ENCODE measurements around the gene YKT6.
"Not testable (repeated sequence)": the region's sequence is repeated elsewhere in the genome, so short reads cannot be mapped to it uniquely, and the experiment has no call there.

The YKT6 gene

DNA sequence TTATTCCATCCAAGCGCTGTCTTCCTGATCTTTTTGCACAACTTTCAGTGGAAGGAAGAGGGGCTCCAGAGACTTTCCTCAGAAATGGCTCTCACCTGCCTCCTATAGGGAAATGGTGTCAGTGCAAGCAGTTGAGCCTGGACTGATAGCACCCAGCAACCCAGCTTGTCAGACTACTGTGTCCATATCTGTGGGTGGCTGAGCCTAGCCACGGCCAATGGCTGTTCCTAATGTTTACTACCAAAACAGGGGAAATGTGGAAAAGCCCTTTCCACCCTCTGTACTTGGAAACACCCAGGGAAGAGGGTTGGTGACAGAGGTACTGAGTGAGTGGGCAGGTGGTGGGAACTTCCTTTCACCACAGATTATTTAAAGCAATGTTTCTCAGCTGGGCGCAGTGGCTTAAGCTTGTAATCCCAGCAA lies 4.3 kb upstream of the YKT6 start:
- no peak overlapping the region for H3K4me3 Mint-ChIP-seq
- ATAC-seq, result no peak
- no peak overlapping the region for H3K27ac Mint-ChIP-seq
- no peaks in the 10 kb centered on the region for H3K36me3 Mint-ChIP-seq
- peaks cover 18% of the 10 kb centered on the region for H3K27me3 Mint-ChIP-seq
- H3K9me3 Mint-ChIP-seq, result no peaks in the 10 kb centered on the region
- peaks cover 8% of the 10 kb centered on the region for H3K4me1 Mint-ChIP-seq

DNA sequence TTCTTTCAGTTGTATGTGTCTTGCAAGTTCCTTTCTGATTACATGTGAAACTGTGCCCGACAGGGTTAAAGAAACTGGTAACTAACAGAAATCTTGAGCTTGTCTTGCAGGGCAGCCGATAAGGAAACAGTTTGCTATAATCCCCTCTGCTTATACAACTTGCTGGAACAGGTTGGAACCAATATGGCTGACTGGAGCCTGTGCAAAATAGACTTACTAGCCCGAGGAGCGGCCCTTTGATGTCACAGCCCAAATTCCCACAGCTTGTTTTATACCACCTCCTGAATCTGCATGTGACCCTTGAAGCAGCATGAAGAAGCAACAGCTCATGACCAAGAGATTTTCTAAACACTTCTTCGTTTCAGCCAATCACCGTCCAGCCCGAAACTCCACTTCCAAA lies 3.3 kb upstream of the YKT6 start:
- peaks cover 13% of the 10 kb centered on the region for H3K27me3 Mint-ChIP-seq
- H3K27ac Mint-ChIP-seq, result no peak overlapping the region
- no peak overlapping the region for H3K4me3 Mint-ChIP-seq
- no peak for ATAC-seq
- peaks cover 18% of the 10 kb centered on the region for H3K4me1 Mint-ChIP-seq
- H3K36me3 Mint-ChIP-seq, result no peaks in the 10 kb centered on the region
- no peaks in the 10 kb centered on the region for H3K9me3 Mint-ChIP-seq

GRCh38 chr7:44200163-44200562 lies 615 bp upstream of the YKT6 start:
- H3K9me3 Mint-ChIP-seq, H3K27ac Mint-ChIP-seq, H3K27me3 Mint-ChIP-seq, ATAC-seq: not testable (repeated sequence)
- peaks cover 34% of the 10 kb centered on the region for H3K4me1 Mint-ChIP-seq
- H3K36me3 Mint-ChIP-seq, result peaks cover 16% of the 10 kb centered on the region
- H3K4me3 Mint-ChIP-seq, result peak overlapping the region; percentile 36

GRCh38 chr7:44201813-44202212 lies 1.0 kb downstream of the YKT6 start:
- Mint-ChIP-seq H3K36me3 (peaks cover 27% of the 10 kb centered on the region), H3K27ac (peak overlapping the region; percentile 78), H3K27me3 (no peaks in the 10 kb centered on the region), H3K9me3 (no peaks in the 10 kb centered on the region), H3K4me3 (peak overlapping the region; percentile 94), H3K4me1 (peaks cover 28% of the 10 kb centered on the region)
- no peak for ATAC-seq

GRCh38 chr7:44206008-44206407 lies 5.2 kb downstream of the YKT6 start:
- Mint-ChIP-seq H3K4me3 (no peak overlapping the region), H3K4me1 (peaks cover 28% of the 10 kb centered on the region), H3K27me3 (no peaks in the 10 kb centered on the region), H3K9me3 (no peaks in the 10 kb centered on the region), H3K36me3 (peaks cover 58% of the 10 kb centered on the region), H3K27ac (no peak overlapping the region)
- ATAC-seq, result no peak

DNA sequence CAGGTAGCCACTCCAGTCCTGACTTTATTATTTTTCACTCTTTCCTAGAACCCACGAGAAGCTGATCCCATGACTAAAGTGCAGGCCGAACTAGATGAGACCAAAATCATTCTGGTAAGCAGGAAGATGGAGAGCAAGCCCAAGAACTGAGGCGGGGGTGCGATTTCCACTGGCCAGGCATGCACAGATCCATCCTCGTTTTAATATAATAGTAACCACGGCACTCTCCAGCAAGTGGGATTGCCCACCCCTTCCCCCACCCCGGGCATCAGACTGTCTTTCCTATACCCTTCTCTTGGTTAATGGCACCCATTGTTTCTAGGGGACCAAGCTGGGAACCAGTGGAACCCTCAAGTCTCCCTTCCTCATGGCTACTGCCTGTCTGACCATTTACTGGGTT lies 7.3 kb downstream of the YKT6 start:
- Mint-ChIP-seq H3K27ac (no peak overlapping the region), H3K27me3 (no peaks in the 10 kb centered on the region), H3K4me1 (peaks cover 13% of the 10 kb centered on the region), H3K36me3 (peaks cover 73% of the 10 kb centered on the region), H3K4me3 (no peak overlapping the region), H3K9me3 (no peaks in the 10 kb centered on the region)
- no peak for ATAC-seq

DNA sequence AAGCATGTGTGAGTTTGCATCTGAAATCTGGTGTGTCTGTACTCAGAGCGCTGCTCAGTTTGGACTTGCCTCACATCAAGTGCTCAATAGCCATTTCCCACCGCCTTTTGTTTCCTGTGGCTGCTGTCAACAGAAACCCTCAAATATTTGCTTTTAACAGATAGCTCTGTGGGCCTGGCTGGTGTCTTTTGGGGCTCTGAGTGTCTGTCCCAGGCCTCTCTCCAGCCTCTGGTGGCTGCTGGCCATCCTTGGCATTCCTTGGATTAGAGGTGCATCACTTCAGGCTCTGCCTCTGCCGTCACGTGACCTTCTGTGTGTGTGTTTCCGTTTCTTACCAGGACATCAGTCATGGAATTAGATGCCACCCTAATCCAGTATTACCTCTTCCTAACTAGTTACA lies 9.3 kb downstream of the YKT6 start:
- H3K9me3 Mint-ChIP-seq, result no peaks in the 10 kb centered on the region
- ATAC-seq, result no peak
- peaks cover 14% of the 10 kb centered on the region for H3K4me1 Mint-ChIP-seq
- H3K4me3 Mint-ChIP-seq, result no peak overlapping the region
- H3K36me3 Mint-ChIP-seq, result peaks cover 58% of the 10 kb centered on the region
- no peaks in the 10 kb centered on the region for H3K27me3 Mint-ChIP-seq
- no peak overlapping the region for H3K27ac Mint-ChIP-seq

DNA sequence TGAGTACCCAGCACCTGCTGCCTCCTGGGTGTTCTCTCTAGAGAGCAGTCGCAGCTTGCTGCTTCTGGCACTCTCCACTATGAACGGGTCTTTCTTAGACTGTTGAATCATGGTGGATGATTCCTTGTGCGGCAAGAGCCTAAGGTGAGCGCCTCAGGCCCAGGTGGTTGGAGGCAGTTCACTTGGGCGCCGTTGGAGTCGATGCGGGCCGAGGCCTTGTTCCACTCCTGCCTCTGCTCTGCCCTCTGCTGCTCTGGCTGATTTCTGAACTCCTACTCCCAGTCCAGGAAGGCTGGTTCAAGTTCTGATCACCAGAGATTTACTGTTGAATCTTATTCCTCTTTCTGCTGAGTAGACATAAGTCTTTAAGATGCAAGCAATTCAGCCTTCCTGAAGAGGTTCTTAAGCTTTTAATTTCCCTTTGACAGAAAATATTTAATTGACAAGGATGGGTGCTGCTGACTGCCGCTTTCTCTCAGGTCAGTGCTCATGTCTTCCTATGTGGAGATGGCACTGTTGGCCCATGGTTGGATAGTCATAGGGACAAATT lies 10.4 kb downstream of the YKT6 start:
- Mint-ChIP-seq H3K36me3 (peaks cover 52% of the 10 kb centered on the region), H3K27ac (no peak overlapping the region), H3K27me3 (no peaks in the 10 kb centered on the region)

GRCh38 chr7:44212018-44212417 lies 11.2 kb downstream of the YKT6 start:
- H3K27ac Mint-ChIP-seq, result no peak overlapping the region
- H3K36me3 Mint-ChIP-seq, result peaks cover 45% of the 10 kb centered on the region
- no peak overlapping the region for H3K4me3 Mint-ChIP-seq
- ATAC-seq, result no peak
- no peaks in the 10 kb centered on the region for H3K9me3 Mint-ChIP-seq
- H3K4me1 Mint-ChIP-seq, result peaks cover 14% of the 10 kb centered on the region
- H3K27me3 Mint-ChIP-seq, result no peaks in the 10 kb centered on the region

More for the DNA sequence above, 10.4 kb downstream of the YKT6 start:
- ATAC-seq, result no peak
- H3K4me3 Mint-ChIP-seq, result no peak overlapping the region
- no peaks in the 10 kb centered on the region for H3K9me3 Mint-ChIP-seq
- H3K4me1 Mint-ChIP-seq, result peaks cover 14% of the 10 kb centered on the region

DNA sequence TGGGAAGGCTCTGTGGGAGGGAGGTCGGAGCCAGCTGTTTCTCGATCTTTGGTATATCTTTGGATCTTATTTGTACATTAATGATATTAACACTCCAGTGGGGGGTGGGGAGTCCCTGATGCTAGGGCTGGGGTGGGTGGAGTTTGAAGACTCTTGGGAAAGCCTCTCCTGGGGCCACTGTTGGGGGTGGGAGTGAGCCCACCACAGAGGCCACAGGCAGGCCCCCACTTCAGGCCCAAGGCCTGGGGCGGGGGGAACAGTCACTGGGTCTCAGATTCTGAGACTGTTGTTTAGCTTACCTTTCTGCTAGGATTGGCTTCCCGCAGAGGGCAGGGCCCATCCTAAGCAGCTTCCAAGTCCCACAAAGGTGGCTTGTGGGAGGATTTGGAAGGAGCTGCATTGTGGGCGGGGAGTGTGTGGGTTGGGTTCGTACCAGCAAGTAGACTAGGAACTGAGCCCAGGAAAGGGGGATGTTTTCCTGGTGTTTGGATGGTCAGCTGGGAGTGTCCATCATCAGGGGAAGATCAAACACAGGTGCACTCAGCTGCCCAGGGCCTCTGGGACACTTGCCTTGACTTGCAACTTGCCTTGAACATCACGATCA lies 11.9 kb downstream of the YKT6 start:
- Mint-ChIP-seq H3K9me3 (no peaks in the 10 kb centered on the region), H3K4me1 (peaks cover 14% of the 10 kb centered on the region), H3K4me3 (no peak overlapping the region), H3K27ac (no peak overlapping the region), H3K36me3 (peaks cover 44% of the 10 kb centered on the region), H3K27me3 (no peaks in the 10 kb centered on the region)
- no peak for ATAC-seq

DNA sequence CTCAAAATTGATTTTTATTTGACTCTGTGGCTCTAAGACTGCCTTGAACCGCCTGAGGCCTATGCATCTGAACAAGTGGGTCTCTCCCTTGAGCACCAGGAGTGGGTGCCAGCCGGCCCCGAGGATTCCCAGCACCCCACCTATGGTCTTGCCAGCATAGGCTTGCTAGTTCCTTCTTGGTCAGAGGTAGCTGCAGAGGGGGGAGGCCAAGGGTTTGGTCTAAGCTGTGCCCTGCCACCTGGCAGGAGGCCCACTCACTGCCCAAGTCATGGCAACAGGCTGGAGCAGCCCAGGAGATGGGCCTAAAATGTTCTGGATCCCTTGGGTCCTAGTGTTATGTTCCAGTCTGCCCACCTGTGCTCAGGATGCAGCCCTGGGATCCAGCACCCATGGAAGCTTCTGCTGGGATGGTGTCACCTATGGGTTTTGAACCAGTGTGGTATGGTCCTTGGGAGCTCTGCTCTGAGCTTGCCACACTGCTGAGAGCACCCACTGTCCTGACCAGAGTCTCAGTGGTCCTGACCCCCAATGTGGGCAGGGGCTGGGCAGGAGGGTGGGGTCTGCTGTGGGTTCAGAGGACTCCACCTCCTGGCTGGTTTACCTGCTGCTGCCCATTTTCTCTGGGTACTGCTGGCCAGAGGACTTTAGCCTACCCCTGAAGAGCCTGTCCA lies 12.6 kb downstream of the YKT6 start:
- Mint-ChIP-seq H3K27me3 (no peaks in the 10 kb centered on the region), H3K4me1 (peaks cover 14% of the 10 kb centered on the region), H3K4me3 (no peak overlapping the region), H3K9me3 (no peaks in the 10 kb centered on the region), H3K36me3 (peaks cover 38% of the 10 kb centered on the region), H3K27ac (peak overlapping the region; percentile 81)
- ATAC-seq, result peak; percentile 35

DNA sequence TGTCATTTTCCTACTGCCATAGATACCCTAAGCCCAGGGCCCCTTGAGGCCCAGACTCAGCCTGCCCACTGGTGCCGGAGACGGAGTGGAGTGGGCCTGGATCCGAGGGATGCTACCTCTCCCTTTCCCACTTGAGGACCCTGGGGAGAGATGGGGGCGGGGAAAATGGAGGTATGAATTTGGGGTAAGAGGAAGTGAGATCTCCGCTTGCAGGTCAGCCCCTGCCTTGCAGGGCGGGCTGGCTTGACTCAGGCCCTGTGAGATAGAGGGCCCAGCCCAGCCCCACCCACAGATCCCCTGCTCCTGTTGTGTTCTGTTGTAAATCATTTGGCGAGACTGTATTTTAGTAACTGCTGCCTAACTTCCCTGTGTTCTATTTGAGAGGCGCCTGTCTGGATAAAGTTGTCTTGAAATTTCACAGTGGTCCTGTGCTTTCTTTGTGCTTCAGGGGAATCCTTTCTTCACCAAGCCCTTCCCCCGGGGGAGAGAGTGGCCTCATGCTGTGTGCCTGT lies 13.2 kb downstream of the YKT6 start:
- Mint-ChIP-seq H3K27ac (peak overlapping the region; percentile 81), H3K4me3 (no peak overlapping the region), H3K36me3 (peaks cover 32% of the 10 kb centered on the region), H3K27me3 (no peaks in the 10 kb centered on the region), H3K4me1 (peaks cover 14% of the 10 kb centered on the region), H3K9me3 (no peaks in the 10 kb centered on the region)
- peak; percentile 72 for ATAC-seq

GRCh38 chr7:44215531-44215930 lies 14.8 kb downstream of the YKT6 start:
- Mint-ChIP-seq H3K27ac (no peak overlapping the region), H3K4me3 (no peak overlapping the region), H3K9me3 (no peaks in the 10 kb centered on the region), H3K4me1 (peaks cover 14% of the 10 kb centered on the region), H3K27me3 (no peaks in the 10 kb centered on the region), H3K36me3 (peaks cover 19% of the 10 kb centered on the region)
- no peak for ATAC-seq

GRCh38 chr7:44216019-44216418 lies 15.2 kb downstream of the YKT6 start:
- no peaks in the 10 kb centered on the region for H3K9me3 Mint-ChIP-seq
- no peak overlapping the region for H3K27ac Mint-ChIP-seq
- no peak for ATAC-seq
- no peaks in the 10 kb centered on the region for H3K27me3 Mint-ChIP-seq
- H3K4me1 Mint-ChIP-seq, result peaks cover 14% of the 10 kb centered on the region
- H3K4me3 Mint-ChIP-seq, result no peak overlapping the region
- peaks cover 15% of the 10 kb centered on the region for H3K36me3 Mint-ChIP-seq

DNA sequence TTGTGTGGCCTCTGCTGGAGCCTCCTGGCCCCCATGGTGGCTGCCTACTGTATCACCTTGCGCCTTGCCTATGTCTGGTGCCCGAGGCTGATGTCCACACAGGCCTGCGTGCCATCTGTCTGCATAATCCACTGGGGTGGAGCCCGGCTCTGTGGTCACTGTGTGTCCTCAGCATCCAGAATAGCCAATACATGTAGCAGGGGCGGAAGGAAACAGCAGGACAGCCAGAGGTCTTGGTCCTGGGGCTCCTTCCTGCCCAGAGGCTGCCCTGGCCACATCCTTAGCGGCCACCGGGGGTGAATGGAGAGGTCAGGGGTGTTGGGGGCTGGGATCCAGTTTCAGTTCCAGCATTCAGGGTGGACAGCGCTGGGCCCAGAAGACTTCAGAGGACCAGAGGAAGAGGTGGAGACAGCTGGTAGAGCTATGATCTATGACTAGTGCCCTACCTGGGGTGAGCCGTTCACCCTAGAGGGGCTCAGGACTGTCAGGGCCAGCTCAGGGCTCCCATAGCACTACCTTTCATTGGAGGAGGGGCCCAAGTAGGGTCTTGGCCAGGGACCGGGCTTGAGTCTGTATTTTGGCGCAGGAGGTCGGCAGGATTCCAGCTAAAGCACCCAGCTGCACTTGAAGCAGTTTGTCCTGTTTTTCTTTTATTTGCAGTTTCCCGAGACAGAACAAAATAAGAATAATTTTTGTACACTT lies 15.9 kb downstream of the YKT6 start:
- Mint-ChIP-seq H3K4me3 (no peak overlapping the region), H3K36me3 (peaks cover 11% of the 10 kb centered on the region), H3K4me1 (peaks cover 14% of the 10 kb centered on the region), H3K9me3 (no peaks in the 10 kb centered on the region), H3K27ac (no peak overlapping the region), H3K27me3 (no peaks in the 10 kb centered on the region)
- ATAC-seq, result no peak

Data from stimulated activated memory B cell treated with anti-CD40 and anti-IgM and Interleukin-4, amounts not matched to agents 10 μg/mL and 1 μg/mL and 100 μg/mL, for 72 hours (primary cell).